H1 (cell line): ENCODE results near the gene PTPRT. TPM values are rescaled to one million over a fixed set of nuclear protein-coding genes. Genes with fewer than 3 reads are reported as not detected.

Source experiments
- CTCF ChIA-PET: fragments of 300-600 bp; sonication (Branson Sonifier 250); formaldehyde crosslinking; loops from one replicate; lab custom pipeline; 2021; ENCODE audit not compliant: partially characterized antibody; lab: Charles Lee
- POLR2A ChIA-PET: fragments of 300-600 bp; sonication (Branson Sonifier 250); formaldehyde crosslinking; loops from one replicate; lab custom pipeline; 2021; ENCODE audit warnings: inconsistent platforms; ENCODE audit not compliant: partially characterized antibody; lab: Charles Lee
- DNase-seq, 2 experiments: peaks; one replicate each; pipeline versions ENCODE4 v3.0.0 to v3.0.0-alpha.2; 2010 to 2022; ENCODE audit warnings: low spot score in 2 of 2, low read depth in 1 of 2, mixed read lengths in 1 of 2
- FAIRE-seq: peaks from 2 replicates; lab custom pipeline; 2011; peaks lifted over from hg19 to GRCh38; lab: Jason Lieb, UNC
- H2AFZ ChIP-seq: 2 replicates; pipeline ENCODE4 v1.8.1; 2012; ENCODE audit warnings: low read length, inconsistent platforms
- H2AK5ac ChIP-seq: 2 replicates; pipeline ENCODE4 v1.6.1; 2013; ENCODE audit warnings: low read depth, low read length
- H2BK120ac ChIP-seq: replicated peaks from 2 replicates; pipeline ENCODE3; 2013; ENCODE audit warnings: low read depth, low read length, inconsistent platforms
- H2BK12ac ChIP-seq: 2 replicates; pipeline ENCODE4 v1.6.1; 2013; ENCODE audit warnings: low read depth, low read length
- H2BK15ac ChIP-seq: 2 replicates; pipeline ENCODE4 v1.6.1; 2013; ENCODE audit warnings: low read length
- H2BK20ac ChIP-seq: 2 replicates; pipeline ENCODE4 v1.6.1; 2013; ENCODE audit warnings: low read length
- H2BK5ac ChIP-seq: 2 replicates; pipeline ENCODE4 v1.6.1; 2013; ENCODE audit warnings: low read depth, low read length
- H3K14ac ChIP-seq: 2 replicates; pipeline ENCODE4 v1.6.1; 2013; ENCODE audit warnings: inconsistent platforms; ENCODE audit not compliant: insufficient read length
- H3K18ac ChIP-seq: 2 replicates; pipeline ENCODE4 v1.6.1; 2013; ENCODE audit warnings: low read length; ENCODE audit errors: extremely low read depth
- H3K23ac ChIP-seq: 2 replicates; pipeline ENCODE4 v1.6.1; 2013; ENCODE audit warnings: inconsistent platforms; ENCODE audit not compliant: insufficient read length
- H3K23me2 ChIP-seq: 2 replicates; pipeline ENCODE4 v1.6.1; 2013; ENCODE audit warnings: low read depth, low read length
- H3K27ac ChIP-seq: 2 replicates; pipeline ENCODE4 v1.6.1; 2011; ENCODE audit warnings: low read depth, low read length, inconsistent platforms
- H3K27me3 ChIP-seq, 4 experiments: replicated peaks in 1 of 4; 1 replicate in 1 of 4; 2 replicates in 3 of 4; pipeline versions ENCODE4 v1.6.1 to v1.8.1; 2011 to 2013; ENCODE audit warnings: low read length in 3 of 4, mild to moderate bottlenecking in 3 of 4, inconsistent platforms in 2 of 4, mixed read lengths in 2 of 4, moderate library complexity in 1 of 4; ENCODE audit not compliant: control insufficient read depth in 3 of 4, insufficient read depth in 3 of 4; ENCODE audit errors: extremely low read depth in 1 of 4
- H3K36me3 ChIP-seq, 4 experiments: 2 replicates each; pipeline versions ENCODE4 v1.6.1 to v1.8.1; 2011 to 2013; ENCODE audit warnings: mild to moderate bottlenecking in 4 of 4, low read length in 3 of 4, moderate library complexity in 2 of 4, control low read depth in 1 of 4, inconsistent platforms in 1 of 4; ENCODE audit not compliant: insufficient read depth in 4 of 4, control insufficient read depth in 2 of 4
- H3K4ac ChIP-seq: replicated peaks from 2 replicates; pipeline ENCODE3; 2013; ENCODE audit warnings: low read length, low read depth, mixed read lengths, inconsistent platforms; ENCODE audit not compliant: insufficient read length
- H3K4me1 ChIP-seq, 4 experiments: replicated peaks in 1 of 4; 1 replicate in 1 of 4; 2 replicates in 3 of 4; pipeline versions ENCODE4 v1.6.1 to v1.8.1; 2011 to 2013; ENCODE audit warnings: low read length in 3 of 4, inconsistent platforms in 2 of 4, mixed read lengths in 1 of 4; ENCODE audit not compliant: insufficient read depth in 4 of 4, control insufficient read depth in 3 of 4
- H3K4me2 ChIP-seq, 2 experiments: 2 replicates each; pipeline versions ENCODE4 v1.6.1 to v1.8.1; 2011 to 2013; ENCODE audit warnings: low read depth in 2 of 2, low read length in 2 of 2, control low read depth in 1 of 2, inconsistent platforms in 1 of 2, mild to moderate bottlenecking in 1 of 2; ENCODE audit not compliant: insufficient read depth in 1 of 2
- H3K4me3 ChIP-seq, 4 experiments: fragments of 200-600, 300-600 bp in 1 of 4; sonication (generic), shearing (Covaris generic), sonication (Bioruptor Twin) in 1 of 4; 2 replicates each; pipeline versions ENCODE4 v1.5.1 to v1.8.1; 2011 to 2016; ENCODE audit warnings: low read length in 4 of 4, low read depth in 3 of 4, control low read depth in 2 of 4, inconsistent platforms in 2 of 4, mild to moderate bottlenecking in 2 of 4, mixed read lengths in 1 of 4, moderate library complexity in 1 of 4; ENCODE audit not compliant: insufficient read depth in 2 of 4; ENCODE audit errors: extremely low read depth in 1 of 4
- H3K56ac ChIP-seq: replicated peaks from 2 replicates; pipeline ENCODE3; 2013; ENCODE audit warnings: low read depth, mild to moderate bottlenecking, mixed read lengths, low read length, inconsistent platforms; ENCODE audit not compliant: insufficient read length
- H3K79me1 ChIP-seq: 2 replicates; pipeline ENCODE4 v1.6.1; 2013; ENCODE audit warnings: low read depth, low read length, control low read depth
- H3K79me2 ChIP-seq, 2 experiments: 2 replicates each; pipeline versions ENCODE4 v1.6.1 to v1.8.1; 2012 to 2013; ENCODE audit warnings: low read length in 2 of 2, mild to moderate bottlenecking in 2 of 2, inconsistent platforms in 1 of 2; ENCODE audit not compliant: insufficient read depth in 2 of 2, control insufficient read depth in 1 of 2
- H3K9ac ChIP-seq, 4 experiments: replicated peaks in 1 of 4; 1 replicate in 1 of 4; 2 replicates in 3 of 4; pipeline versions ENCODE4 v1.6.1 to v1.8.1; 2011 to 2013; ENCODE audit warnings: low read depth in 3 of 4, low read length in 3 of 4, control low read depth in 2 of 4, mild to moderate bottlenecking in 2 of 4, moderate library complexity in 2 of 4, inconsistent platforms in 1 of 4; ENCODE audit errors: extremely low read depth in 1 of 4
- H3K9me3 ChIP-seq, 2 experiments: 2 replicates each; pipeline versions ENCODE4 v1.6.1 to v1.8.1; 2012 to 2013; ENCODE audit warnings: mild to moderate bottlenecking in 2 of 2, moderate library complexity in 2 of 2, control low read depth in 1 of 2, inconsistent platforms in 1 of 2, low read depth in 1 of 2, low read length in 1 of 2, mixed read lengths in 1 of 2; ENCODE audit not compliant: insufficient read depth in 2 of 2
- H4K20me1 ChIP-seq, 2 experiments: replicated peaks in 1 of 2; 2 replicates each; pipeline versions ENCODE3 to v1.8.1; 2011 to 2013; ENCODE audit warnings: inconsistent platforms in 2 of 2, low read length in 2 of 2, mild to moderate bottlenecking in 1 of 2; ENCODE audit not compliant: insufficient read depth in 2 of 2, control insufficient read depth in 1 of 2
- H4K5ac ChIP-seq: 2 replicates; pipeline ENCODE4 v1.6.1; 2013; ENCODE audit warnings: low read length, low read depth, mixed read lengths, inconsistent platforms; ENCODE audit not compliant: insufficient read length
- H4K8ac ChIP-seq: 2 replicates; pipeline ENCODE4 v1.8.0; 2013; ENCODE audit warnings: mild to moderate bottlenecking, moderate library complexity, low read length, inconsistent platforms; ENCODE audit not compliant: insufficient read depth; ENCODE audit errors: extremely low read depth
- H4K91ac ChIP-seq: replicated peaks from 2 replicates; pipeline ENCODE3; 2013; ENCODE audit warnings: low read length, mixed read lengths, inconsistent platforms; ENCODE audit not compliant: insufficient read length
- RAD21 ChIP-seq, 2 experiments: IDR thresholded peaks in 1 of 2; conservative IDR thresholded peaks in 1 of 2; 2 replicates each; pipeline ENCODE4 v1.6.1; 2011; ENCODE audit warnings: low read depth in 2 of 2, low read length in 2 of 2, improper control_type of control experiment in 1 of 2, inconsistent platforms in 1 of 2, mild to moderate bottlenecking in 1 of 2, moderate library complexity in 1 of 2
- RFX5 ChIP-seq: IDR thresholded peaks from 2 replicates; pipeline ENCODE4 v1.6.1; 2011; ENCODE audit warnings: low read depth, low read length, improper control_type of control experiment, borderline replicate concordance
- WGBS, 2 experiments: shearing (Covaris generic) in 1 of 2; methylation state at CpG; one replicate each; pipeline versions ENCODE4 v1.1.6 to v1.1.7; 2013 to 2015; ENCODE audit warnings: low lambda C conversion rate in 2 of 2, mixed read lengths in 2 of 2, inconsistent platforms in 1 of 2, low coverage in 1 of 2, missing lambda C conversion rate in 1 of 2; ENCODE audit not compliant: insufficient replicate concordance in 2 of 2, insufficient coverage in 1 of 2, insufficient read length in 1 of 2; ENCODE audit errors: extremely low coverage in 1 of 2, missing lambda C conversion rate in 1 of 2; 5-methylcytosine and 5-hydroxymethylcytosine counted together
- polyA plus RNA-seq, 7 experiments: library from polyadenylated mRNA; depleted of rRNA in 3 of 7; stranded (reverse) in 5 of 7; unstranded in 2 of 7; fragments of >200 nt in 5 of 7; fragments of 200-250 nt in 2 of 7; gene quantifications; 1 replicate in 5 of 7; 2 replicates in 1 of 7; 4 replicates in 1 of 7; pipeline versions ENCODE4 v1.2.1 to v1.2.3, GENCODE V29; 2011 to 2013; ENCODE audit warnings: missing spikeins in 2 of 7, mixed read lengths in 2 of 7
- total RNA-seq: library from RNA; stranded (reverse); fragmentation: NEBNext Ultra II Directional; extraction: Animal tissue kit (Norgen Biotek cat#: 25700); gene quantifications from 2 replicates; pipeline ENCODE4 v1.2.1, GENCODE V29; 2021

The PTPRT gene
- total and polyA plus RNA-seq, 2 of the 8 experiments (the other 6 are each of a cell fraction or from before 2014, with no cell fraction given) = 0.33 to 1.8 TPM

DNA sequence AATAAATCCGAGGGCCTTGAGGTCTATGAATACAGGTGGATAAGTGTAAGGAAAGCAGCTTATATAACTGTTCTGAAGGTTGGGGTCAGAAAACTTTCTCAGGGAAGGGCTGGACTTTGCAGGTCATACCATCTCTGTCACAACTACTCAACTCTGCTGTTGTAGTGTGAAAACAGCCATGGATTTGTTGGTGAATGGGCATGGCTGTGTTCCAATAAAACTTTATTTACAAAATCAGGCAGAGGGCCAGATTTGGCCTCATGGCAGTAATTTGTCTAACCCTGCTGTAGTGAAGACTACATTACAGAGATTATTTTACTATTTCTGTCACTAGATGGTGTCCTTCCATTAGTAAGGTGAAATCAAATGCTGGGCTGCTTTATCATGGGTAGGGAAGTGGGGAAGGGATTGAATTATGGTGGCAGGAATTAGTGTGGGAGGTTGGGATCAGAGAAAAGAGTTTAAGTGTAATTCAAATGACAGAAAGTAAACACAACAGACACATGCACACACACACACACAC is 1161.9 kb downstream of the PTPRT start:
- H3K14ac ChIP-seq = no peak overlapping the region
- no peaks in the 10 kb centered on the region for H3K79me1 ChIP-seq
- H2BK120ac ChIP-seq = no peak overlapping the region
- no peaks in the 10 kb centered on the region for H3K36me3 ChIP-seq
- H3K4me3 ChIP-seq = no peak overlapping the region
- H3K9ac ChIP-seq = no peak overlapping the region
- H4K8ac ChIP-seq = no peak overlapping the region
- H3K27me3 ChIP-seq = 0 out of 7 replicates have a peak, but pooled peaks cover 0 to 2% (median 0%) of the 10 kb centered on the region in 4 experiments
- peak; percentile 56 to 68 for TF ChIP-seq RAD21 (IDR thresholded peaks at IDR 0.05 in 1 of 2, conservative IDR thresholded peaks at IDR 0.05 in 1 of 2; ENCODE audit: low read depth in 2 of 2, low read length in 2 of 2)
- no peak for TF ChIP-seq RFX5
- H4K5ac ChIP-seq = no peak overlapping the region
- H3K27ac ChIP-seq = no peak overlapping the region
- no peak overlapping the region for H3K56ac ChIP-seq
- H3K4me2 ChIP-seq = no peak overlapping the region
- no peaks in the 10 kb centered on the region for H3K79me2 ChIP-seq
- H2AK5ac ChIP-seq = no peak overlapping the region
- no peaks in the 10 kb centered on the region for H3K4me1 ChIP-seq
- no peak overlapping the region for H2BK5ac ChIP-seq
- no peak overlapping the region for H2AFZ ChIP-seq
- peaks cover 0 to 2% of the 10 kb centered on the region in 2 experiments for H4K20me1 ChIP-seq
- ChIA-PET CTCF (interaction anchor here (0.7 to 2.4 kb wide), 16 partner anchors 9 to 1384 kb away, joined by 3 to 8 read pairs (median 3); no protein-coding TSS in a partner anchor), POLR2A (no interaction called here)
- H3K4ac ChIP-seq = no peak overlapping the region
- WGBS, 2 experiments = 63% methylated on average over 1 of the region's 1 CpG; no CpG with 5 or more reads in 1 of the 2 experiments
- H2BK12ac ChIP-seq = no peak overlapping the region
- no peak overlapping the region for H3K23ac ChIP-seq
- H3K9me3 ChIP-seq = no peaks in the 10 kb centered on the region
- H3K18ac ChIP-seq = no peak overlapping the region
- DNase-seq = no peak
- H3K23me2 ChIP-seq = no peaks in the 10 kb centered on the region
- no peak overlapping the region for H2BK20ac ChIP-seq
- no peak for FAIRE-seq
- H4K91ac ChIP-seq = no peak overlapping the region
- H2BK15ac ChIP-seq = no peak overlapping the region
